Smooth muscle cell (in vitro differentiated cells): ENCODE data around the gene CKLF. TPM values are rescaled to one million over a fixed set of nuclear protein-coding genes. Genes with fewer than 3 reads are reported as not detected.

Experiments used
- DNase-seq: peaks from one replicate; lab custom pipeline; 2025; ENCODE audit not compliant: unreplicated experiment; lab: John Stamatoyannopoulos, UW
- H2AFZ ChIP-seq: fragments of 200-600 bp; sonication (generic); 2 replicates; pipeline ENCODE4 v1.6.0; 2016; ENCODE audit warnings: antibody characterized with exemption, low read depth, mild to moderate bottlenecking
- H3F3A ChIP-seq: fragments of 200-600 bp; sonication (generic); 2 replicates; pipeline ENCODE4 v1.6.0; 2017; ENCODE audit warnings: antibody characterized with exemption, low read depth
- H3K27ac ChIP-seq: fragments of 200-600 bp; sonication (generic); 2 replicates; pipeline ENCODE4 v1.5.1; 2016; ENCODE audit warnings: low read depth, mild to moderate bottlenecking
- H3K27me3 ChIP-seq: fragments of 200-600 bp; sonication (generic); 2 replicates; pipeline ENCODE4 v1.6.1; 2016; ENCODE audit warnings: low read depth, mild to moderate bottlenecking
- H3K36me3 ChIP-seq: fragments of 200-600 bp; sonication (generic); 2 replicates; pipeline ENCODE4 v1.5.1; 2016; ENCODE audit warnings: low read depth
- H3K4me1 ChIP-seq: fragments of 200-600 bp; sonication (generic); 2 replicates; pipeline ENCODE4 v1.5.1; 2016; ENCODE audit warnings: low read depth
- H3K4me2 ChIP-seq: fragments of 200-600 bp; sonication (generic); 2 replicates; pipeline ENCODE4 v1.6.0; 2016; ENCODE audit warnings: mild to moderate bottlenecking
- H3K4me3 ChIP-seq: fragments of 200-600 bp; sonication (generic); 2 replicates; pipeline ENCODE4 v1.5.1; 2016; ENCODE audit warnings: mild to moderate bottlenecking
- H3K79me2 ChIP-seq: fragments of 200-600 bp; sonication (generic); 2 replicates; pipeline ENCODE4 v1.6.0; 2016; ENCODE audit warnings: low read depth, mild to moderate bottlenecking
- H3K9ac ChIP-seq: fragments of 200-600 bp; sonication (generic); 2 replicates; pipeline ENCODE4 v1.6.0; 2016; ENCODE audit warnings: low read depth
- H3K9me3 ChIP-seq: fragments of 200-600 bp; sonication (generic); replicated peaks from 2 replicates; pipeline ENCODE4 v1.5.1; 2016; ENCODE audit warnings: low read depth
- H4K20me1 ChIP-seq: fragments of 200-600 bp; sonication (generic); 2 replicates; pipeline ENCODE4 v1.6.0; 2016; ENCODE audit warnings: low read depth
- WGBS: methylation state at CpG from one replicate; pipeline ENCODE4 v1.1.7; 2016; ENCODE audit warnings: low lambda C conversion rate; 5-methylcytosine and 5-hydroxymethylcytosine counted together
- polyA plus RNA-seq: library from polyadenylated mRNA; unstranded; fragments of >200 nt; fragmentation: Nextera tagmentation; extraction: Ambion mirVana; gene quantifications from 2 replicates; pipeline ENCODE4 v1.2.1, GENCODE V29; 2016
- total RNA-seq: library from RNA; depleted of rRNA; stranded (reverse); fragments of >200 nt; gene quantifications from 2 replicates; pipeline ENCODE4 v1.2.3, GENCODE V29; 2014
- TF ChIP-seq, protein P1 (sequence below): fragments of 200-600 bp; sonication (generic); IDR thresholded peaks from 2 replicates; pipeline ENCODE4 v1.5.1; 2017; ENCODE audit warnings: borderline replicate concordance, mild to moderate bottlenecking, antibody characterized with exemption; ENCODE audit not compliant: insufficient read depth, poor library complexity, severe bottlenecking

CKLF gene, protein sequence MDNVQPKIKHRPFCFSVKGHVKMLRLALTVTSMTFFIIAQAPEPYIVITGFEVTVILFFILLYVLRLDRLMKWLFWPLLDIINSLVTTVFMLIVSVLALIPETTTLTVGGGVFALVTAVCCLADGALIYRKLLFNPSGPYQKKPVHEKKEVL
- total RNA-seq (49.4 and 78.1 TPM in 2 replicates), polyA plus RNA-seq (61.5 and 68.4 TPM in 2 replicates)

DNA sequence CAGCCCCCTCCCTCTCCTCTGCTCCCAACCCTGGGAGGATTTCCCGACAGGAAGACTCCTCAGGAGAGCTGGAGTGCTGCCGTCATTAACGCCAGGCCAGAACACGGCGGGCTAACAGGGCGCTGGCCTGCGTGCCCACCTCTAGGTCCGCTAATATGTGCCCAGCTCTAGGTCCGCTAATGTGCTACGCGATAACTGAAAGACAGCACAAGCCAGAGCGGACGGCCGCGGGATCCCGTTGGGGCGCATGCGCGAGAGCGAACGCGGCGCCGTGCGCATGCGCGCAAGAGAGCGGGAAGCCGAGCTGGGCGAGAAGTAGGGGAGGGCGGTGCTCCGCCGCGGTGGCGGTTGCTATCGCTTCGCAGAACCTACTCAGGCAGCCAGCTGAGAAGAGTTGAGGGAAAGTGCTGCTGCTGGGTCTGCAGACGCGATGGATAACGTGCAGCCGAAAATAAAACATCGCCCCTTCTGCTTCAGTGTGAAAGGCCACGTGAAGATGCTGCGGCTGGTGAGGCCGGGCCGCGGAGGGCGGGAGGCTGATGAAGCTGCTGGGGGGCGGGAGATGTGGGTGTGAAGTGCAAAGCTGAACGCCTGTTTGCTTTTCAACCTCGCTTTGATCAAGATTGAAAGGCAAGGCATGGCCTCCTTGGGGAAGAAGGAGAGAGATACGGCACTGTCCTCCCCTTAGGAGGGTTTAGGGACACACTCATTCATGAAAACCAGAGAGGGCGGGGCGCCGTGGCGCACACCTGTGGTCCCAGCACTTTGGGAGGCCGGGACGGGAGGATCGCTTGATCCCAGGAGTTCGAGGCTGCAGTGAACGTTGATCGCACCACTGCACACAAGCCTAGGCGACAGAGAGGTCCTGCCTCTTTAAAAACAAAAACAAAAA, at the start of gene CKLF:
Gene CKLF (plus strand): TSS at position 291 of the 892 bp plus-strand sequence. CDS start 140 bp downstream, at position 431.
- H3F3A ChIP-seq: peaks cover 9% of the 10 kb centered on the region
- peak; percentile 72 for DNase-seq
- H2AFZ ChIP-seq: peak within 1 kb of the TSS; percentile 98
- H3K4me2 ChIP-seq: peak within 1 kb of the TSS; percentile 95
- H3K4me3 ChIP-seq: peak within 1 kb of the TSS; percentile 74
- no peaks in the 10 kb centered on the region for H4K20me1 ChIP-seq
- peaks cover 20% of the 10 kb centered on the region for H3K4me1 ChIP-seq
- no peaks in the 10 kb centered on the region for H3K9me3 ChIP-seq
- H3K27ac ChIP-seq: peak within 1 kb of the TSS; percentile 74
- WGBS: 27% methylated on average over 62 of the region's 63 CpGs
- peak within 1 kb of the TSS; percentile 74 for H3K9ac ChIP-seq
- TF ChIP-seq, protein P1, sequence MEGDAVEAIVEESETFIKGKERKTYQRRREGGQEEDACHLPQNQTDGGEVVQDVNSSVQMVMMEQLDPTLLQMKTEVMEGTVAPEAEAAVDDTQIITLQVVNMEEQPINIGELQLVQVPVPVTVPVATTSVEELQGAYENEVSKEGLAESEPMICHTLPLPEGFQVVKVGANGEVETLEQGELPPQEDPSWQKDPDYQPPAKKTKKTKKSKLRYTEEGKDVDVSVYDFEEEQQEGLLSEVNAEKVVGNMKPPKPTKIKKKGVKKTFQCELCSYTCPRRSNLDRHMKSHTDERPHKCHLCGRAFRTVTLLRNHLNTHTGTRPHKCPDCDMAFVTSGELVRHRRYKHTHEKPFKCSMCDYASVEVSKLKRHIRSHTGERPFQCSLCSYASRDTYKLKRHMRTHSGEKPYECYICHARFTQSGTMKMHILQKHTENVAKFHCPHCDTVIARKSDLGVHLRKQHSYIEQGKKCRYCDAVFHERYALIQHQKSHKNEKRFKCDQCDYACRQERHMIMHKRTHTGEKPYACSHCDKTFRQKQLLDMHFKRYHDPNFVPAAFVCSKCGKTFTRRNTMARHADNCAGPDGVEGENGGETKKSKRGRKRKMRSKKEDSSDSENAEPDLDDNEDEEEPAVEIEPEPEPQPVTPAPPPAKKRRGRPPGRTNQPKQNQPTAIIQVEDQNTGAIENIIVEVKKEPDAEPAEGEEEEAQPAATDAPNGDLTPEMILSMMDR: no peak
- no peaks in the 10 kb centered on the region for H3K27me3 ChIP-seq
- no peaks in the 10 kb centered on the region for H3K36me3 ChIP-seq
- peaks cover 28% of the 10 kb centered on the region for H3K79me2 ChIP-seq

DNA sequence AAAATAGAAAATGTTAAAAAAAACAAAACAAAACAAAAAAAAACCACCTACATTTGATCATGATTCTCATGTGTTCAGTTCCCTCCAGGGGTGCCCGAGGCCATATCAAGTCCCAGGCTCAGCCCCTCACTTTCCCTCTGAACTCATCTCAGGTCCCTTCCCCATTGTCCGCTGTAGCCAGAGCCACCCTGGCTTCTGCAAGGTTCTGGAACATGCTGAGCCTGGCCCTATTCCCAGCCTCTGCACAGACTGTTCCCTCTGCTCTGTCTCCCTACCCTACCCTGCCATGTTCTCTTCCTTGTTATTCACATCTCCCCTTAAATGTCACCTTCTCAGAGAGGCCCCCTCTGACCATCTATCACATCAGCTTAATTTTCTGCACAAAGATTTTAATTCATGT, 49.3 kb upstream of the CKLF start:
- Histone ChIP-seq H3K79me2 (no peaks in the 10 kb centered on the region), H3F3A (no peaks in the 10 kb centered on the region), H3K27me3 (no peaks in the 10 kb centered on the region)

DNA sequence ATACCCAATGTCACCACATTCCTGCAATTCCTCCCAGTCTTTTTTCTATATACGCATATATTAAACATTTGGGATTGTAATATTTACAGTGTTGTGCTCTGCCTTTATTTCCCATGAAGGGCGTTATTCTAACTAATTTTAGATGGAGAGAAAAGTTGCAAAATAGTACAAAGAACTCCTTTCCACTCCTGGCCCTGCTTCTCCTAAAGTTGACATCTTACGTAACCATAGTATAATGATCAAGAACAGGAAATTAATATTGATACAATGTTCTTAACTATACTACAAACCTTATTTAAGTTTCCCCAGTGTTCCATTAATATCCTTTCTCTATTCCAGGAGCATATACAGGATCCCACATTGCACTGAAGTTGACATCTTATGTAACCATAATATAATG, 48.8 kb upstream of the CKLF start:
- H2AFZ ChIP-seq: no peak overlapping the region
- no peak for DNase-seq
- H3K27ac ChIP-seq: no peak overlapping the region
- no peaks in the 10 kb centered on the region for H3K79me2 ChIP-seq
- TF ChIP-seq, protein P1: no peak
- 100% methylated on average over 3 of the region's 3 CpGs for whole genome bisulfite sequencing
- no peaks in the 10 kb centered on the region for H3K36me3 ChIP-seq
- H3F3A ChIP-seq: no peaks in the 10 kb centered on the region
- H3K4me2 ChIP-seq: no peak overlapping the region
- no peak overlapping the region for H3K9ac ChIP-seq
- H3K4me3 ChIP-seq: no peak overlapping the region
- H3K27me3 ChIP-seq: no peaks in the 10 kb centered on the region
- H3K4me1 ChIP-seq: no peaks in the 10 kb centered on the region
- no peaks in the 10 kb centered on the region for H4K20me1 ChIP-seq
- no peaks in the 10 kb centered on the region for H3K9me3 ChIP-seq

More for the DNA sequence above, 49.3 kb upstream of the CKLF start:
- H4K20me1 ChIP-seq: no peaks in the 10 kb centered on the region
- no peak overlapping the region for H2AFZ ChIP-seq
- 95% methylated on average over 2 of the region's 2 CpGs for WGBS
- no peak overlapping the region for H3K4me3 ChIP-seq
- no peak for DNase-seq
- no peaks in the 10 kb centered on the region for H3K9me3 ChIP-seq
- no peak overlapping the region for H3K27ac ChIP-seq
- H3K9ac ChIP-seq: no peak overlapping the region
- H3K36me3 ChIP-seq: no peaks in the 10 kb centered on the region
- no peaks in the 10 kb centered on the region for H3K4me1 ChIP-seq
- no peak overlapping the region for H3K4me2 ChIP-seq
- TF ChIP-seq, protein P1: no peak
